ENCODE results near the gene ABLIM1.

DNA sequence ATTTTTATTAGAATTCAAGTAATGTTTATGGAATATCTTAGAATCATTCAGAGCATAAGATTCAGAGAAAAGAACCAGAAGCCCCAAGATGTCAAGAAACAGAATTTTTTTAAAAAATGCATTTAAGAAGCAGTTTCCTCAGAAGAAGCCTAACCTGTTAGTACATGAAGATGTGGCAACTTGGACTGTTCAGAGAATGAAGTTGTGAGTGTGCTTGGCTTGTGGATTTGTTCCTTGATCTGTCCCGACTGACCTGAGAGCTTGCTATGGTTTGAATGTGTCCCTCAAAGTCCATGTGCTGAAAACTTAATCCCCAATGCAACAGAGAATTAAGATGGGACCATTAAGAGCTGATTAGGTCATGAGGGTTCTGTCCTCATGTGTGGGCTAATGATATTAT is 240.0 kb downstream of the ABLIM1 start:
- TF ChIP-seq, protein P1, sequence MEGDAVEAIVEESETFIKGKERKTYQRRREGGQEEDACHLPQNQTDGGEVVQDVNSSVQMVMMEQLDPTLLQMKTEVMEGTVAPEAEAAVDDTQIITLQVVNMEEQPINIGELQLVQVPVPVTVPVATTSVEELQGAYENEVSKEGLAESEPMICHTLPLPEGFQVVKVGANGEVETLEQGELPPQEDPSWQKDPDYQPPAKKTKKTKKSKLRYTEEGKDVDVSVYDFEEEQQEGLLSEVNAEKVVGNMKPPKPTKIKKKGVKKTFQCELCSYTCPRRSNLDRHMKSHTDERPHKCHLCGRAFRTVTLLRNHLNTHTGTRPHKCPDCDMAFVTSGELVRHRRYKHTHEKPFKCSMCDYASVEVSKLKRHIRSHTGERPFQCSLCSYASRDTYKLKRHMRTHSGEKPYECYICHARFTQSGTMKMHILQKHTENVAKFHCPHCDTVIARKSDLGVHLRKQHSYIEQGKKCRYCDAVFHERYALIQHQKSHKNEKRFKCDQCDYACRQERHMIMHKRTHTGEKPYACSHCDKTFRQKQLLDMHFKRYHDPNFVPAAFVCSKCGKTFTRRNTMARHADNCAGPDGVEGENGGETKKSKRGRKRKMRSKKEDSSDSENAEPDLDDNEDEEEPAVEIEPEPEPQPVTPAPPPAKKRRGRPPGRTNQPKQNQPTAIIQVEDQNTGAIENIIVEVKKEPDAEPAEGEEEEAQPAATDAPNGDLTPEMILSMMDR (IDR thresholded peaks at IDR 0.05): no peak
- TF ChIP-seq POLR2A (IDR thresholded peaks at IDR 0.05): no peak
